NT2/D1 (cell line): ENCODE measurements around the gene AKR1E2.
"Not testable (repeated sequence)": the region's sequence is repeated elsewhere in the genome, so short reads cannot be mapped to it uniquely, and the experiment has no call there.

Experiments
- DNase-seq: peaks from one replicate; pipeline ENCODE4 v3.0.0-alpha.2; 2011; ENCODE audit warnings: low read depth, low spot score
- H3K27me3 ChIP-seq: 2 replicates; pipeline ENCODE4 v1.6.0; 2011; ENCODE audit warnings: mild to moderate bottlenecking; ENCODE audit not compliant: insufficient read length, insufficient read depth
- H3K36me3 ChIP-seq: 2 replicates; pipeline ENCODE4 v1.6.1; 2011; ENCODE audit warnings: mild to moderate bottlenecking, low read length, mixed read lengths; ENCODE audit not compliant: insufficient read depth, insufficient read length
- H3K4me1 ChIP-seq: 2 replicates; pipeline ENCODE4 v1.5.1; 2011; ENCODE audit not compliant: insufficient read depth, insufficient read length
- H3K4me3 ChIP-seq: 2 replicates; pipeline ENCODE4 v1.5.1; 2011; ENCODE audit warnings: low read depth; ENCODE audit not compliant: insufficient read length
- H3K9ac ChIP-seq: 2 replicates; pipeline ENCODE4 v1.6.0; 2011; ENCODE audit warnings: low read depth; ENCODE audit not compliant: insufficient read length
- H3K9me3 ChIP-seq: 2 replicates; pipeline ENCODE4 v1.5.1; 2011; ENCODE audit warnings: mild to moderate bottlenecking, low read length; ENCODE audit not compliant: insufficient read depth
- SUZ12 ChIP-seq: IDR thresholded peaks from 2 replicates; pipeline ENCODE4 v1.6.1; 2011; ENCODE audit not compliant: insufficient read length, insufficient read depth; ENCODE audit errors: extremely low read depth
- YY1 ChIP-seq: IDR thresholded peaks from 2 replicates; pipeline ENCODE4 v1.6.1; 2011; ENCODE audit not compliant: insufficient read length, insufficient read depth
- ZNF274 ChIP-seq: IDR thresholded peaks from 2 replicates; pipeline ENCODE4 v1.6.1; 2011; ENCODE audit warnings: mild to moderate bottlenecking, low read depth, low read length

AKR1E2 gene

GRCh38 chr10:4806534-4806933, 19.5 kb upstream of the AKR1E2 start:
- Histone ChIP-seq H3K4me1 (no peaks in the 10 kb centered on the region), H3K36me3 (no peaks in the 10 kb centered on the region), H3K27me3 (no peaks in the 10 kb centered on the region), H3K9me3 (no peaks in the 10 kb centered on the region), H3K9ac (no peak overlapping the region), H3K4me3 (no peak overlapping the region)
- no peak for DNase-seq
- TF ChIP-seq ZNF274 (no peak), SUZ12 (no peak), YY1 (no peak)

- Histone ChIP-seq H3K9ac (no peak overlapping the region), H3K36me3 (no peaks in the 10 kb centered on the region), H3K4me3 (no peak overlapping the region), H3K4me1 (no peaks in the 10 kb centered on the region), H3K27me3 (no peaks in the 10 kb centered on the region), H3K9me3 (no peaks in the 10 kb centered on the region)
- TF ChIP-seq ZNF274: no peak
- no peak for DNase-seq
These were observed 18.1 kb upstream of the AKR1E2 start for GRCh38 chr10:4807761-4808507.

- H3K4me3 ChIP-seq: no peak overlapping the region
- DNase-seq: no peak
- H3K9ac ChIP-seq: no peak overlapping the region
- H3K36me3 ChIP-seq: no peaks in the 10 kb centered on the region
- H3K4me1 ChIP-seq: no peaks in the 10 kb centered on the region
- no peaks in the 10 kb centered on the region for H3K9me3 ChIP-seq
- no peaks in the 10 kb centered on the region for H3K27me3 ChIP-seq
- TF ChIP-seq SUZ12: no peak
- no peak for TF ChIP-seq YY1
- no peak for TF ChIP-seq ZNF274
These were observed 16.9 kb upstream of the AKR1E2 start for GRCh38 chr10:4809156-4809555.

- H3K9ac ChIP-seq: no peak overlapping the region
- H3K4me3 ChIP-seq: no peak overlapping the region
- H3K27me3 ChIP-seq: no peaks in the 10 kb centered on the region
- DNase-seq: no peak
- no peaks in the 10 kb centered on the region for H3K9me3 ChIP-seq
- no peaks in the 10 kb centered on the region for H3K4me1 ChIP-seq
- no peaks in the 10 kb centered on the region for H3K36me3 ChIP-seq
- TF ChIP-seq YY1 (no peak), SUZ12 (no peak), ZNF274 (no peak)
These were observed 15.9 kb upstream of the AKR1E2 start for GRCh38 chr10:4810092-4810491.

- H3K4me3 ChIP-seq: no peak overlapping the region
- no peaks in the 10 kb centered on the region for H3K36me3 ChIP-seq
- no peak overlapping the region for H3K9ac ChIP-seq
- no peaks in the 10 kb centered on the region for H3K27me3 ChIP-seq
- DNase-seq: no peak
- no peaks in the 10 kb centered on the region for H3K4me1 ChIP-seq
- TF ChIP-seq SUZ12 (no peak), ZNF274 (no peak), YY1 (no peak)
- peaks cover 8% of the 10 kb centered on the region for H3K9me3 ChIP-seq
These were observed 14.0 kb upstream of the AKR1E2 start for GRCh38 chr10:4812046-4812445.

GRCh38 chr10:4813023-4813422, 13.0 kb upstream of the AKR1E2 start:
- H3K4me1 ChIP-seq: no peaks in the 10 kb centered on the region
- H3K9ac ChIP-seq: no peak overlapping the region
- TF ChIP-seq ZNF274 (no peak), SUZ12 (no peak), YY1 (no peak)
- H3K27me3 ChIP-seq: no peaks in the 10 kb centered on the region
- no peaks in the 10 kb centered on the region for H3K36me3 ChIP-seq
- peaks cover 9% of the 10 kb centered on the region for H3K9me3 ChIP-seq
- DNase-seq: no peak
- no peak overlapping the region for H3K4me3 ChIP-seq

GRCh38 chr10:4813496-4813895, 12.5 kb upstream of the AKR1E2 start:
- H3K4me3 ChIP-seq: no peak overlapping the region
- DNase-seq: no peak
- no peak overlapping the region for H3K9ac ChIP-seq
- H3K27me3 ChIP-seq: no peaks in the 10 kb centered on the region
- H3K9me3 ChIP-seq: peaks cover 9% of the 10 kb centered on the region
- H3K4me1 ChIP-seq: no peaks in the 10 kb centered on the region
- H3K36me3 ChIP-seq: no peaks in the 10 kb centered on the region
- TF ChIP-seq ZNF274: no peak
- TF ChIP-seq SUZ12: no peak
- TF ChIP-seq YY1: no peak

- H3K9ac ChIP-seq, DNase-seq, H3K27me3 ChIP-seq, H3K9me3 ChIP-seq, H3K36me3 ChIP-seq, H3K4me3 ChIP-seq, H3K4me1 ChIP-seq: not testable (repeated sequence)
These were observed 10.3 kb upstream of the AKR1E2 start for GRCh38 chr10:4815646-4816180.
